Stimulated activated naive B cell treated with anti-CD40 and anti-IgM and Interleukin-4, amounts not matched to agents 10 μg/mL and 1 μg/mL and 100 μg/mL, for 72 hours (primary cell): ENCODE data around the gene RBFOX1.

Experiments
- ATAC-seq, 2 donors: fragments of 150-1000 bp; cut with Tn5 transposase; replicated peaks; 2 replicates each; pipeline ENCODE4 v1.10.0; 2021; ENCODE audit warnings: moderate library complexity in 1 of 2
- DNase-seq: peaks from one replicate; pipeline ENCODE4 v3.0.0; 2021
- H3K27ac Mint-ChIP-seq: one replicate; pipeline ENCODE4 v1.8.0; 2022; ENCODE audit warnings: mild to moderate bottlenecking, mixed read lengths
- H3K27me3 Mint-ChIP-seq, 2 donors: one replicate each; pipeline ENCODE4 v1.8.0; 2022; ENCODE audit warnings: mixed read lengths in 2 of 2
- H3K36me3 Mint-ChIP-seq, 2 donors: one replicate each; pipeline ENCODE4 v1.8.0; 2022; ENCODE audit warnings: mixed read lengths in 2 of 2, mild to moderate bottlenecking in 1 of 2
- H3K4me1 Mint-ChIP-seq, 2 donors: one replicate each; pipeline ENCODE4 v1.8.0; 2022; ENCODE audit warnings: mixed read lengths in 2 of 2, mild to moderate bottlenecking in 1 of 2
- H3K4me3 Mint-ChIP-seq, 2 donors: one replicate each; pipeline ENCODE4 v1.8.0; 2022; ENCODE audit warnings: mild to moderate bottlenecking in 2 of 2, mixed read lengths in 2 of 2, moderate library complexity in 1 of 2
- H3K9me3 Mint-ChIP-seq, 2 donors: one replicate each; pipeline ENCODE4 v1.8.0; 2022; ENCODE audit warnings: mixed read lengths in 2 of 2, mild to moderate bottlenecking in 1 of 2

The RBFOX1 gene

GRCh38 chr16:7509963-7510601, 177.4 kb downstream of the RBFOX1 start:
- Mint-ChIP-seq H3K36me3 (no peaks in the 10 kb centered on the region), H3K4me1 (no peaks in the 10 kb centered on the region), H3K9me3 (peaks cover 0 to 5% of the 10 kb centered on the region in 2 donors), H3K27me3 (no peaks in the 10 kb centered on the region), H3K27ac (no peak overlapping the region), H3K4me3 (no peak overlapping the region)
- DNase-seq (no peak), ATAC-seq (no peak)

DNA sequence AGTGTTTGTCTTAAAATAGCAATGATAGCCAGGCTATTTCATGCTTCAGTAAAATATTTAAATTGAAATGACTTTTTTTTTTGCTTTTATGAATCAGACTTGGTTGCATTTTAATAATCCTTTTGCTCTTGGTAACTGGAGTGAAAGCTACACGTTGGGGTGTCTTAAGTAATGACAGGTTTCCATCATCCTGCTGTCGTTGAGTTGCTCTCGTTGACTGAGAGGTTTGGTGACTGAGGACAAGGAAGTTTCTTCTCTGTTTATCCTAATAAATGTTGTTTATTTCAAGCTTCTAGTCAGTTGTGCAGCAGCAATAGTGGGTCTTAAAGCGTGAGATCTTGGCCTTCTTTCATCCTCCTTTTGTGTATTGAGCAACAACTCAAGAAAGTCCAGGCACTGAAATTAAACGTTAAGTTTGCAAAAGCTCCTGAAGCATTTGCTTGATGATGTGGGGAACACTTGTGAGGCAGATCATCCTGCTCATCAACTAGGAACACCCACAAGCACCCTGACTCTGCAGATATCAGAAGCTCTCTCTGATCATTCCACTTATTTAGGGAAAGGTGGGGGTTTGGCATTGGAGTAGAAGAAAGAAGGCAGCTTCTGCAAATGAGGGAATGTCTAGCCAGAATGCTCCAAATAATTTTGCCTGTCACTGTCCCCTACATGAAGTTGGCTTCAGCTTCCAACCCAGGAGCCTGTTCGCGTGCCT, 179.1 kb downstream of the RBFOX1 start:
- no peak for ATAC-seq
- Mint-ChIP-seq H3K4me3 (no peak overlapping the region), H3K27me3 (no peaks in the 10 kb centered on the region), H3K27ac (no peak overlapping the region), H3K36me3 (no peaks in the 10 kb centered on the region), H3K4me1 (no peaks in the 10 kb centered on the region), H3K9me3 (peaks cover 0 to 5% of the 10 kb centered on the region in 2 donors)
- no peak for DNase-seq

DNA sequence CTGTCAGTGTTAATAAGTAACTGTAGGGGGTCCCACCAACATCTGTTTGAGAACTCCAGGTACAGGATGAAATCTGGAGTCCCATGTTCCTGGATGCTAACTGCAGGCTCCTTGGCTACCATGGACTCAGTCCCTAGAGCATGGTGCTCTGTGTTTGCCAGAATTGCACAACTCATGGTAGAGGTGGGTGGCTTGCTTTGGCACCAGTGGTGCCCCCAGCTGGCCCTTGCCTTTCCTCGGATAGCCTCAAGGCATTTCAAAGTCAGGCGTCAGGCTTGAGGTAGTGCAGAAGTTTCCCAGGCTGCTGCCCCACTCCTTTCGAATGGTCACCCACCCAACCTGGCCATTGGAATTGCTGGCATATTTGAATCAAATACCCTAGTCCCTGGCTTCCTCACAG, 179.9 kb downstream of the RBFOX1 start:
- DNase-seq = no peak
- H3K9me3 Mint-ChIP-seq = peaks cover 0 to 5% of the 10 kb centered on the region in 2 donors
- no peak for ATAC-seq
- no peak overlapping the region for H3K4me3 Mint-ChIP-seq
- no peak overlapping the region for H3K27ac Mint-ChIP-seq
- no peaks in the 10 kb centered on the region for H3K27me3 Mint-ChIP-seq
- H3K4me1 Mint-ChIP-seq = no peaks in the 10 kb centered on the region
- no peaks in the 10 kb centered on the region for H3K36me3 Mint-ChIP-seq

DNA sequence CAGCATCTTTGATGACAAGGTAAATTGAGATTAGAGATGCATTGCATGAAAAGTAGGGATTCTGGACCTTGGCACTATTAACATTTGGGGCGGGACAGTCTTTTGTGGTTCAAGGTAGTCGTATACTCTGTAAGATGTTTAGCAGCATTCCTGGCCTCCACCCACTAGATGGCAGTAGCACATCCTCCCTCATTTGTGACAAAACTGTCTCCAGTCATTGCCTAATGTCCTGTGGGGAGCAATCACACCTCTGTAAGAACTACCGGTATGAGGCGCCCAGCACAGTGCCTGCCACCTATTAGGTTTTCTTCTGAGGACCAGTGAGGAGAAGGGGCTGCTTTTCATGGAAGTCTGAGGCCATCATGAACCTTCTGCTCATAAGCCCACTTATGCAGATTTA, 180.8 kb downstream of the RBFOX1 start:
- Mint-ChIP-seq H3K4me1 (no peaks in the 10 kb centered on the region), H3K9me3 (peaks cover 0 to 5% of the 10 kb centered on the region in 2 donors), H3K27ac (no peak overlapping the region)

DNA sequence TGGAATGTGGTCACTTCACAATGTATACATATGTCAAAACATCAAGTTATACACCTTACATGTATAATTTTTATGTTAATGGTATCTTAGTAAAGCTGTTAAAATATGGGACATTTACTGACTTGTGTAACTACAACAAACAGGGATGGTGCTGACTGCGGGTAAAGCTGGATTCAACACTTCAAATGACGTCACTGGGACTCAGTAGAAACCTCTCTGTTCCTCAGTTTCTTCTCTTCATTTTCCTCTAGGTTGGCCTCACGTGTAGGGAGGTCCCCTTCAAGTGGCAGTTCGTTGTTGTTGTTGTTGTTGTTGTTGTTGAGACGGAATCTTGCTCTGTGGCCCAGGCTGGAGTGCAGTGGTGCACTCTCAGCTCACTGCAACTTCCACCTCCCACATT, 182.9 kb downstream of the RBFOX1 start:
- DNase-seq = no peak
- H3K4me3 Mint-ChIP-seq = no peak overlapping the region
- no peaks in the 10 kb centered on the region for H3K36me3 Mint-ChIP-seq
- no peak for ATAC-seq
- H3K27me3 Mint-ChIP-seq = no peaks in the 10 kb centered on the region
- no peak overlapping the region for H3K27ac Mint-ChIP-seq
- H3K4me1 Mint-ChIP-seq = no peaks in the 10 kb centered on the region
- H3K9me3 Mint-ChIP-seq = peaks cover 2 to 5% of the 10 kb centered on the region in 2 donors

More for the DNA sequence above, 180.8 kb downstream of the RBFOX1 start:
- Mint-ChIP-seq H3K27me3 (no peaks in the 10 kb centered on the region), H3K36me3 (no peaks in the 10 kb centered on the region), H3K4me3 (no peak overlapping the region)
- peak; percentile 1 for DNase-seq
- peak in 1 of 2 donors; percentile 14 for ATAC-seq

GRCh38 chr16:7517496-7517895, 184.9 kb downstream of the RBFOX1 start:
- Mint-ChIP-seq H3K27ac (no peak overlapping the region), H3K27me3 (no peaks in the 10 kb centered on the region), H3K9me3 (peaks cover 6 to 7% of the 10 kb centered on the region in 2 donors), H3K4me3 (no peak overlapping the region), H3K36me3 (no peaks in the 10 kb centered on the region), H3K4me1 (no peaks in the 10 kb centered on the region)
- no peak for ATAC-seq
- no peak for DNase-seq

GRCh38 chr16:7518158-7518557, 185.5 kb downstream of the RBFOX1 start:
- Mint-ChIP-seq H3K27me3 (no peaks in the 10 kb centered on the region), H3K9me3 (peaks cover 6 to 7% of the 10 kb centered on the region in 2 donors), H3K4me1 (no peaks in the 10 kb centered on the region), H3K4me3 (no peak overlapping the region), H3K36me3 (no peaks in the 10 kb centered on the region), H3K27ac (no peak overlapping the region)
- DNase-seq = no peak
- ATAC-seq = no peak

DNA sequence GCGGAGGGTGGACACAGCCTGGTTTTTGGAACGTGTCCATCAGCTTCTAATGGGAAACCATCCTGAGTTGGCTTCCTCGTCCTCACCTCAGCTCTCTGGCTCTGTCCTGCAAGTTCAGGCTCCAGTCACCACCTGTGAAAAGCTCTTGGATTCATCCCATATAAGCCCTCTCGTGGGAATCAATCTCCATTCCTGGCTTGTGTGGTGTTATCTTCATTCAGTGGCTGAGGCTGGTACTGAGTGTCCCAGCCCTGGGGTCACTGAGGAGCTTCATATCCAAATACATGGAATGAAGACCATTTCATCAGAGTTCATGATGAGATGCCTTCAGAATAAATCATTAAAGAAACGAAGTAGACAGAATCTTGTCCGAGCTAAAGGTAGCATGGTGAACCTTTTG, 189.2 kb downstream of the RBFOX1 start:
- Mint-ChIP-seq H3K27me3 (no peaks in the 10 kb centered on the region), H3K9me3 (peaks cover 1 to 6% of the 10 kb centered on the region in 2 donors), H3K27ac (no peak overlapping the region)

GRCh38 chr16:7524419-7524818, 191.8 kb downstream of the RBFOX1 start:
- H3K9me3 Mint-ChIP-seq = peaks cover 1 to 6% of the 10 kb centered on the region in 2 donors
- H3K27ac Mint-ChIP-seq = no peak overlapping the region
- no peaks in the 10 kb centered on the region for H3K27me3 Mint-ChIP-seq
- no peak for DNase-seq
- ATAC-seq = no peak
- H3K4me1 Mint-ChIP-seq = no peaks in the 10 kb centered on the region
- H3K4me3 Mint-ChIP-seq = no peak overlapping the region
- H3K36me3 Mint-ChIP-seq = no peaks in the 10 kb centered on the region

More for the DNA sequence above, 189.2 kb downstream of the RBFOX1 start:
- DNase-seq (no peak), ATAC-seq (no peak)
- Mint-ChIP-seq H3K4me1 (no peaks in the 10 kb centered on the region), H3K4me3 (no peak overlapping the region), H3K36me3 (no peaks in the 10 kb centered on the region)

DNA sequence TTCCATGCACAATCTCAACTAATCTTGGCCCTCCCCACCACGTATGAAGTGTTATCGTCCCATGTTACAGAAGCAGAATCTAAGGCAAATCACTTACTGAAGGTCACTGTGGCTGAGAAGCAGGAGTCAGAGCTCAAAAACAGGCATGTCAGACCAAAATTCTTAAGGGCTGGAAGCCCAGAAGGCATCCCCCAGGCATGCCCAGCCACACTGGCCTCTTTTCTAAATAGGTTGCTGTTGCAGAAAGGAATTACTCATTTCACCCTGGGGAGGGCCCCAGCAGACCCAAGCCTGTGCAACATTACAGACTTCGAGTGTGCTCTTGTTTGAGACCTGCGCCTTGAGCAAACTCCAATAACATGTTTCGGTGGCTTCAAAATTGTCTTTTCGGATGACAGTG, 194.1 kb downstream of the RBFOX1 start:
- Mint-ChIP-seq H3K27ac (no peak overlapping the region), H3K4me1 (no peaks in the 10 kb centered on the region), H3K36me3 (no peaks in the 10 kb centered on the region), H3K4me3 (no peak overlapping the region), H3K27me3 (no peaks in the 10 kb centered on the region), H3K9me3 (no peaks in the 10 kb centered on the region)
- DNase-seq (no peak), ATAC-seq (no peak)

GRCh38 chr16:7532534-7532933, 199.9 kb downstream of the RBFOX1 start:
- Mint-ChIP-seq H3K4me3 (no peak overlapping the region), H3K27ac (no peak overlapping the region), H3K4me1 (no peaks in the 10 kb centered on the region), H3K36me3 (no peaks in the 10 kb centered on the region), H3K9me3 (peaks cover 8% of the 10 kb centered on the region in 2 donors), H3K27me3 (no peaks in the 10 kb centered on the region)
- ATAC-seq = no peak
- no peak for DNase-seq

- no peaks in the 10 kb centered on the region for H3K27me3 Mint-ChIP-seq
- no peak overlapping the region for H3K27ac Mint-ChIP-seq
- DNase-seq = no peak
- H3K4me1 Mint-ChIP-seq = no peaks in the 10 kb centered on the region
- H3K36me3 Mint-ChIP-seq = no peaks in the 10 kb centered on the region
- no peak for ATAC-seq
- H3K9me3 Mint-ChIP-seq = peaks cover 13% of the 10 kb centered on the region in 2 donors
- no peak overlapping the region for H3K4me3 Mint-ChIP-seq
Measured at GRCh38 chr16:7534749-7535148, 202.1 kb downstream of the RBFOX1 start.

DNA sequence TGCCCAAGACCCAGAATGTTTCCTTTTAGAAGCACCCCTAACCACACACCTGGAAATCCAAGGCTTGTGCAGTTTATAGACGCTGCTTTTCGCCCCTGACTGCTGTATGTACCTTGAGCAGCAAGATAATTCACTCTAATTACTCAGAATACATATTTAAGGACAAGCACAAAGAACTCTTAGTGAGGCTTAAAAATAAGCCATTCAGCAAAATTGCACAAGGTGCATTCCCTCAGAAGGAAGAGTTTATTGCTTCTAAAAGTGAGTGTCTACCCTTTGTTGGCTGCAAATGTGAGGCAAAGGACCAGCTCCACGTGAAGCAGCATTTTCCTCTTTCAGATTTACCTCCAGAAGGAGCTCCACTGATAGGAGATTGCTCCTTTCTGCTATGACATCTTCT, 208.4 kb downstream of the RBFOX1 start:
- DNase-seq = no peak

DNA sequence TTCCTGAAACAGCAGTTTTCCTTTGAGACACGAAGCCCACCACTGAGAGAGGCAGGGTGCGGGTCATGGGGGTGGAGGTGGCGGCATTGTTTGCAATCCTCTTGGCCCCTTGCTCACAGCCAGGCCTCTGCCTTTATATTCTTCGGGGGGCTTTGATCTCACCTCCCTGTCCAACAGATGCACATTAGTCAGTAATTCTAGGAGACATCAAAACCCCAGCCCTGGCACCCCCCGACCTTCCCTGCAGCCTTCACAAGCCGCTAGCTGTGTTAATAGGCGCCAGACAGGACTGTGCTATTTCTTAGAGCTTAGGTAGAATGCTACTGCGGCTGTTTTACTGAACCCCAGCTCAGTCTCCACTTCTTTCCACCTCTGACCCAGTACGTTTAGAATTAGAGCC, 212.6 kb downstream of the RBFOX1 start:
- ATAC-seq = no peak
- no peak overlapping the region for H3K27ac Mint-ChIP-seq
- H3K27me3 Mint-ChIP-seq = no peaks in the 10 kb centered on the region
- peaks cover 1 to 9% of the 10 kb centered on the region in 2 donors for H3K9me3 Mint-ChIP-seq
- H3K36me3 Mint-ChIP-seq = no peaks in the 10 kb centered on the region
- H3K4me1 Mint-ChIP-seq = no peaks in the 10 kb centered on the region
- no peak for DNase-seq
- no peak overlapping the region for H3K4me3 Mint-ChIP-seq

More for the DNA sequence above, 208.4 kb downstream of the RBFOX1 start:
- Mint-ChIP-seq H3K4me3 (no peak overlapping the region), H3K4me1 (no peaks in the 10 kb centered on the region), H3K36me3 (no peaks in the 10 kb centered on the region), H3K27ac (no peak overlapping the region), H3K9me3 (peaks cover 9 to 11% of the 10 kb centered on the region in 2 donors), H3K27me3 (no peaks in the 10 kb centered on the region)
- ATAC-seq = no peak

DNA sequence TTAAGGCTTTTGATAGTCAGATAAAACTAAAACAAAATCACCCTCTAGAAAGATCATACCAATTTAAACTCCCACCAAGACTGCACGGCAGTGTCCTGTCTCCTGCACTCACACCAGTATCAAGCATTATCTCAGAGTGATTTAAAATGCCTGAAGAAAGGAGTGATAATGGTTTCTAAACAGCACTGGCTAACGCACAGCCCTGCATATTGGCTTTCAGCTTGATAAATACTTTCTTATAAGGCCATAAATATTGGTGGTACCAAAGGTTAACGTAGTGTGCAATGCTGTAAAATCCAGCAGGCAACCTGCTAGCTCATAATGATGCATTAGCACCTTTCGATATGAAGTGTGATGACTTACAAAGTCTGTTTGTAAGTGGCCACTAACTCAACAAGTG, 214.3 kb downstream of the RBFOX1 start:
- Mint-ChIP-seq H3K27me3 (no peaks in the 10 kb centered on the region), H3K27ac (no peak overlapping the region)

More for the DNA sequence above, 214.3 kb downstream of the RBFOX1 start:
- ATAC-seq (no peak), DNase-seq (no peak)
- Mint-ChIP-seq H3K9me3 (peaks cover 1 to 9% of the 10 kb centered on the region in 2 donors), H3K4me3 (no peak overlapping the region), H3K4me1 (no peaks in the 10 kb centered on the region), H3K36me3 (no peaks in the 10 kb centered on the region)
